Heart left ventricle (tissue), 13 donors: Measurements from ENCODE around the gene QRICH1.

Experiments
- POLR2A ChIP-seq, 2 donors: fragments of 450-650 bp; IDR thresholded peaks; one replicate each; pipeline ENCODE4 v1.6.1; 2017; ENCODE audit warnings: antibody characterized with exemption in 2 of 2, mild to moderate bottlenecking in 2 of 2, moderate library complexity in 2 of 2
- TF ChIP-seq, protein P1 (sequence below), 12 donors: fragments of 200-600 bp; sonication (generic) in 4 of 12; IDR thresholded peaks; one replicate each; pipeline versions ENCODE4 v1.5.0 to v1.8.0; 2018 to 2022; ENCODE audit warnings: antibody characterized with exemption in 12 of 12, mild to moderate bottlenecking in 5 of 12
- donor health status: ischemic (EF 13 %, LVEDD 7.1; RV severe dilation, severe dysfunction).
- donor health status: DM: no; HTN: yes; CAD: no.
- donor health status: DM: no; HTN: no; CAD: no.
- donor health status: ischemic (EF 25% LVEDD 6.9; RV normal size, moderate dysfunction).
- donor health status: ischemic (EF 25% LVEDD 5.7; RV mildly dilated, moderate dysfunction).
- donor health status: ischemic (EF 35%, LVEDD 5.7; RV mildly dilated, moderate dysfunction).
- donor health status: nonischemic (EF 11% LVEDD 7.7; RV severe dilation, severe dysfunction).
- donor health status: DM: yes; HTN: yes; CAD: no.
- donor health status: PGD.
- donor health status: ischemic (EF 29% LVEDD 5.4; RV normal size, mild dysfunction).
- donor health status: nonischemic (EF 23%, LVEDD 6.1; RV moderate dilation, normal function).

DNA sequence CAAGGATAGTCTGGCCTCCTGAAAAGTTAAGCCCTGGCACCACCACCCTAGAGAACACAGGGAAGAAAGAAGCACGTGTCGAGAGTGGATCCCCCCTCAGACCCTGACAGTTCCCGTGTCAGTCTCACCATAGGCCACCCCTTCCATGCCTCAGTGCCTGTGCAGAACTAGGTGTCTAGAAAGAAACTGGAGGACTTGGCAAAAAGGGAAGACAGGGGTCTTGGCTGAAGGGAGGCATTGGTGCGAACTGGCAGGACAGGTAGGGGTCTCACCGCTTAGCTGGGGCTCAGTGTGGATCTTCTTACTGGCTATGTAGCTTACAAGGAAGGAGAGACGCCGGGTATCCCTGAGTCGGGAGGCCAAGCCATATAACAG is 10.2 kb upstream of the QRICH1 start:
- TF ChIP-seq, protein P1, sequence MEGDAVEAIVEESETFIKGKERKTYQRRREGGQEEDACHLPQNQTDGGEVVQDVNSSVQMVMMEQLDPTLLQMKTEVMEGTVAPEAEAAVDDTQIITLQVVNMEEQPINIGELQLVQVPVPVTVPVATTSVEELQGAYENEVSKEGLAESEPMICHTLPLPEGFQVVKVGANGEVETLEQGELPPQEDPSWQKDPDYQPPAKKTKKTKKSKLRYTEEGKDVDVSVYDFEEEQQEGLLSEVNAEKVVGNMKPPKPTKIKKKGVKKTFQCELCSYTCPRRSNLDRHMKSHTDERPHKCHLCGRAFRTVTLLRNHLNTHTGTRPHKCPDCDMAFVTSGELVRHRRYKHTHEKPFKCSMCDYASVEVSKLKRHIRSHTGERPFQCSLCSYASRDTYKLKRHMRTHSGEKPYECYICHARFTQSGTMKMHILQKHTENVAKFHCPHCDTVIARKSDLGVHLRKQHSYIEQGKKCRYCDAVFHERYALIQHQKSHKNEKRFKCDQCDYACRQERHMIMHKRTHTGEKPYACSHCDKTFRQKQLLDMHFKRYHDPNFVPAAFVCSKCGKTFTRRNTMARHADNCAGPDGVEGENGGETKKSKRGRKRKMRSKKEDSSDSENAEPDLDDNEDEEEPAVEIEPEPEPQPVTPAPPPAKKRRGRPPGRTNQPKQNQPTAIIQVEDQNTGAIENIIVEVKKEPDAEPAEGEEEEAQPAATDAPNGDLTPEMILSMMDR (IDR thresholded peaks at IDR 0.05), result no peak
- TF ChIP-seq POLR2A (IDR thresholded peaks at IDR 0.05), result no peak
